ENCODE measurements around the gene BPHL.

Gene BPHL

GRCh38 chr6:3128356-3129108, 10.0 kb downstream of the BPHL start:
- no peak overlapping the region for H3K4me3 ChIP-seq (ENCODE audit: low read depth in 1 of 2, low read length in 2 of 2)
- H3K27ac ChIP-seq (ENCODE audit: low read length), result no peak overlapping the region
- ATAC-seq (ENCODE audit: insufficient read depth, low read depth) (no peak), DNase-seq (no peak)
- peaks cover 16% of the 10 kb centered on the region; the same call in 1 of the 2 replicates for H3K36me3 ChIP-seq (ENCODE audit: insufficient read depth, low read length)
- H3K27me3 ChIP-seq (ENCODE audit: insufficient read depth, low read length, poor library complexity), result no peaks in the 10 kb centered on the region
- H3K9ac ChIP-seq (ENCODE audit: low read depth, low read length), result no peak overlapping the region
- H2AFZ ChIP-seq (ENCODE audit: low read depth, low read length), result no peak overlapping the region
- no peaks in the 10 kb centered on the region for H4K20me1 ChIP-seq (ENCODE audit: insufficient read depth, low read length)
- no peak for TF ChIP-seq EZH2 (IDR thresholded peaks at IDR 0.05; ENCODE audit: borderline replicate concordance, low read depth, low read length, severe bottlenecking)
- TF ChIP-seq CTCF (IDR thresholded peaks at IDR 0.05; ENCODE audit: borderline replicate concordance, extremely low read depth, low read length, poor library complexity, severe bottlenecking), result no peak
- peaks cover 14% of the 10 kb centered on the region; the same call in 1 of the 2 replicates for H3K4me1 ChIP-seq (ENCODE audit: insufficient read depth, low read length)
- no peaks in the 10 kb centered on the region for H3K9me3 ChIP-seq (ENCODE audit: insufficient read depth, low read length, severe bottlenecking)
- no peaks in the 10 kb centered on the region for H3K79me2 ChIP-seq (ENCODE audit: insufficient read depth, low read length)
- no peak overlapping the region for H3K4me2 ChIP-seq (ENCODE audit: insufficient read depth, low read length)

GRCh38 chr6:3131695-3132094, 13.2 kb downstream of the BPHL start:
- Histone ChIP-seq H3K79me2 (ENCODE audit: insufficient read depth, low read length) (no peaks in the 10 kb centered on the region), H3K4me1 (ENCODE audit: insufficient read depth, low read length) (peaks cover 8% of the 10 kb centered on the region; the same call in 1 of the 2 replicates), H3K9me3 (ENCODE audit: insufficient read depth, low read length, severe bottlenecking) (no peaks in the 10 kb centered on the region), H3K4me3 (ENCODE audit: low read depth in 1 of 2, low read length in 2 of 2) (no peak overlapping the region), H2AFZ (ENCODE audit: low read depth, low read length) (no peak overlapping the region), H3K36me3 (ENCODE audit: insufficient read depth, low read length) (peaks cover 16% of the 10 kb centered on the region; the same call in 1 of the 2 replicates), H3K9ac (ENCODE audit: low read depth, low read length) (no peak overlapping the region), H3K4me2 (ENCODE audit: insufficient read depth, low read length) (no peak overlapping the region), H3K27ac (ENCODE audit: low read length) (no peak overlapping the region), H4K20me1 (ENCODE audit: insufficient read depth, low read length) (no peaks in the 10 kb centered on the region), H3K27me3 (ENCODE audit: insufficient read depth, low read length, poor library complexity) (no peaks in the 10 kb centered on the region)
- TF ChIP-seq CTCF (IDR thresholded peaks at IDR 0.05; ENCODE audit: borderline replicate concordance, extremely low read depth, low read length, poor library complexity, severe bottlenecking) (no peak), EZH2 (IDR thresholded peaks at IDR 0.05; ENCODE audit: borderline replicate concordance, low read depth, low read length, severe bottlenecking) (no peak)
- no peak for ATAC-seq (ENCODE audit: insufficient read depth, low read depth)
- no peak for DNase-seq

GRCh38 chr6:3133515-3133914, 15.0 kb downstream of the BPHL start:
- Histone ChIP-seq H3K79me2 (ENCODE audit: insufficient read depth, low read length) (no peaks in the 10 kb centered on the region), H4K20me1 (ENCODE audit: insufficient read depth, low read length) (no peaks in the 10 kb centered on the region), H3K27me3 (ENCODE audit: insufficient read depth, low read length, poor library complexity) (no peaks in the 10 kb centered on the region), H3K27ac (ENCODE audit: low read length) (no peak overlapping the region), H3K9me3 (ENCODE audit: insufficient read depth, low read length, severe bottlenecking) (no peaks in the 10 kb centered on the region), H3K4me3 (ENCODE audit: low read depth in 1 of 2, low read length in 2 of 2) (no peak overlapping the region), H3K4me2 (ENCODE audit: insufficient read depth, low read length) (no peak overlapping the region), H3K36me3 (ENCODE audit: insufficient read depth, low read length) (peaks cover 26% of the 10 kb centered on the region), H3K4me1 (ENCODE audit: insufficient read depth, low read length) (no peaks in the 10 kb centered on the region), H2AFZ (ENCODE audit: low read depth, low read length) (no peak overlapping the region), H3K9ac (ENCODE audit: low read depth, low read length) (no peak overlapping the region)
- no peak for DNase-seq
- ATAC-seq (ENCODE audit: insufficient read depth, low read depth), result no peak
- TF ChIP-seq CTCF (IDR thresholded peaks at IDR 0.05; ENCODE audit: borderline replicate concordance, extremely low read depth, low read length, poor library complexity, severe bottlenecking) (no peak), EZH2 (IDR thresholded peaks at IDR 0.05; ENCODE audit: borderline replicate concordance, low read depth, low read length, severe bottlenecking) (no peak)
